VCaP (cell line): Measurements from ENCODE around the gene RBBP4.

Experiments used
- H3K27ac ChIP-seq: fragments of 450-650 bp; 2 replicates; pipeline ENCODE4 v1.5.1; 2017
- TF ChIP-seq, protein P1 (sequence below): fragments of 450-650 bp; conservative IDR thresholded peaks from 2 replicates; pipeline ENCODE4 v1.5.1; 2017; ENCODE audit warnings: mild to moderate bottlenecking, moderate library complexity

The RBBP4 gene

DNA sequence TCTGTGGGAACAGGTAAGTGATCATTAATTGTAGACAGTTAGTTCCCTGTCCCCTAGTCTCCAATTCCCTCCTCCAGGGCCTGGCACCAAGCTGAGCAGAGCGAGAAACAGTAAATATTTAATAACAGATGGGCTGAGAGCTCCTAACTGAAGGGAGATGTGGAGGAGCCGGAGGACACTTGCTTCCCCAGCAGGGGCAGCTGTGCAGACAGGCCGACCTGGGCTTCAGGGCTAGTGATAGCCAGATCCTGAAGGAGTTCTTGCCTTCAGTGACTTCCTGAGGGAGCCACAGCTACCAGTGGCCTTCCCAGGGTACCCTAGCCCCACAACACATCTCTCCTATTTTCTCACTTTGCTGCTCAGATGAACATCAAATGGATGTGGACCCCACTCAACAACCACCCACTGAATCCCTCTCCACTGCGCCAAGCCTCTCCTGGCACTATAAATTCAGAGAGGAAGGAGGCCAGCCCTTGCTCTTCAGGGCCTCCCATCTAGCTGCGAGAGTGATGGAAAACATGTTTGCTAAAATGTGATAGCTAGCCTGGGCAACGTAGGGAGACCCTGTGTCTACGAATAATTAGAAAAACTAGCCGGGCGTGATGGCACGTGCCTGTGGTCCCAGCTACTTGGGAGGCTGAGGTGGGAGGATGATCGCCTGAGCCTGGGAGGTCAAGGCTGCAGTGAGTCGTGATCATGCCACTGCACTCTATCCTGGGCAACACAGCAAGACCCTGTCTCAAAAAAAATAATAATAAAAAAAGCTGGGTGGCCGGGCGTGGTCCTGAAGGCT, 78.4 kb downstream of the RBBP4 start:
- H3K27ac ChIP-seq: no peak overlapping the region
- TF ChIP-seq, protein P1, sequence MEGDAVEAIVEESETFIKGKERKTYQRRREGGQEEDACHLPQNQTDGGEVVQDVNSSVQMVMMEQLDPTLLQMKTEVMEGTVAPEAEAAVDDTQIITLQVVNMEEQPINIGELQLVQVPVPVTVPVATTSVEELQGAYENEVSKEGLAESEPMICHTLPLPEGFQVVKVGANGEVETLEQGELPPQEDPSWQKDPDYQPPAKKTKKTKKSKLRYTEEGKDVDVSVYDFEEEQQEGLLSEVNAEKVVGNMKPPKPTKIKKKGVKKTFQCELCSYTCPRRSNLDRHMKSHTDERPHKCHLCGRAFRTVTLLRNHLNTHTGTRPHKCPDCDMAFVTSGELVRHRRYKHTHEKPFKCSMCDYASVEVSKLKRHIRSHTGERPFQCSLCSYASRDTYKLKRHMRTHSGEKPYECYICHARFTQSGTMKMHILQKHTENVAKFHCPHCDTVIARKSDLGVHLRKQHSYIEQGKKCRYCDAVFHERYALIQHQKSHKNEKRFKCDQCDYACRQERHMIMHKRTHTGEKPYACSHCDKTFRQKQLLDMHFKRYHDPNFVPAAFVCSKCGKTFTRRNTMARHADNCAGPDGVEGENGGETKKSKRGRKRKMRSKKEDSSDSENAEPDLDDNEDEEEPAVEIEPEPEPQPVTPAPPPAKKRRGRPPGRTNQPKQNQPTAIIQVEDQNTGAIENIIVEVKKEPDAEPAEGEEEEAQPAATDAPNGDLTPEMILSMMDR: peak; percentile 21; the same call in 1 of the 2 replicates

- H3K27ac ChIP-seq: no peak overlapping the region
- TF ChIP-seq, protein P1: no peak
Measured at GRCh38 chr1:32733582-32734321, 82.7 kb downstream of the RBBP4 start.
